A549 (cell line): ENCODE results near the gene FDXACB1. TPM values are rescaled to one million over a fixed set of nuclear protein-coding genes. Genes with fewer than 3 reads are reported as not detected.

Experiments used
- ATAC-seq, 2 experiments: fragments of 200-7000 bp in 1 of 2; fragments of >200 bp in 1 of 2; cut with Nextera tagmentation in 1 of 2; cut with Tn5 transposase in 1 of 2; 3 replicates each; pipeline versions ENCODE4 v1.8.0 to v1.9.1; 2018 to 2020; ENCODE audit warnings: mild to moderate bottlenecking in 1 of 2, moderate library complexity in 1 of 2
- CTCF ChIA-PET: fragments of 300-600 bp; sonication (Branson Sonifier 250); formaldehyde crosslinking; extraction: SDS; loops from one replicate; lab custom pipeline; 2021; ENCODE audit warnings: antibody characterized with exemption, inconsistent platforms; lab: Yijun Ruan, JAX
- POLR2A ChIA-PET: fragments of 350-600 bp; formaldehyde crosslinking; extraction: SDS; loops from one replicate; lab custom pipeline; 2021; ENCODE audit warnings: antibody characterized with exemption, inconsistent platforms; lab: Yijun Ruan, JAX
- DNase-seq, 2 experiments: peaks; one replicate each; pipeline versions ENCODE4 v3.0.0 to v3.0.0-alpha.2; 2011 to 2016; ENCODE audit warnings: low read depth in 1 of 2, low spot score in 1 of 2
- FAIRE-seq: peaks from 2 replicates; lab custom pipeline; 2011; peaks lifted over from hg19 to GRCh38; lab: Jason Lieb, UNC
- H3K27ac ChIP-seq, 2 experiments: fragments of >200 bp; sonication (Bioruptor Twin); formaldehyde crosslinking; 3 replicates each; pipeline ENCODE4 v1.5.1; 2016 to 2017
- H3K4me1 ChIP-seq: fragments of >200 bp; sonication (Bioruptor Twin); formaldehyde crosslinking; 3 replicates; pipeline ENCODE4 v1.6.1; 2016
- H3K4me2 ChIP-seq: fragments of >200 bp; sonication (Bioruptor Twin); formaldehyde crosslinking; 3 replicates; pipeline ENCODE4 v1.6.1; 2016
- H3K4me3 ChIP-seq: fragments of >200 bp; sonication (Bioruptor Twin); formaldehyde crosslinking; 3 replicates; pipeline ENCODE4 v1.5.1; 2016
- H3K9me3 ChIP-seq: fragments of >200 bp; sonication (Bioruptor Twin); formaldehyde crosslinking; 3 replicates; pipeline ENCODE4 v1.6.1; 2016
- ATOH8 ChIP-seq: fragments of 250-450 bp; sonication (Bioruptor Pico); IDR thresholded peaks from 2 replicates; pipeline ENCODE4 v1.5.0; 2020; ENCODE audit warnings: low read depth, mild to moderate bottlenecking, moderate library complexity
- BHLHE40 ChIP-seq: IDR thresholded peaks from 2 replicates; pipeline ENCODE4 v1.6.1; 2012; ENCODE audit warnings: low read depth, low read length, inconsistent platforms
- CBX2 ChIP-seq: fragments of 200-600 bp; sonication (generic); IDR thresholded peaks from 2 replicates; pipeline ENCODE4 v1.6.1; 2016; ENCODE audit warnings: low read depth, mild to moderate bottlenecking, borderline replicate concordance
- CEBPB ChIP-seq, 2 experiments: fragments of >200 bp in 1 of 2; sonication (Bioruptor Twin) in 1 of 2; formaldehyde crosslinking in 1 of 2; IDR thresholded peaks; 2 replicates each; pipeline ENCODE4 v1.6.1; 2012 to 2016
- FOXS1 ChIP-seq: fragments of 250-450 bp; sonication (Bioruptor Pico); IDR thresholded peaks from 2 replicates; pipeline ENCODE4 v1.5.0; 2020; ENCODE audit warnings: mild to moderate bottlenecking, moderate library complexity
- GATA3 ChIP-seq: IDR thresholded peaks from 2 replicates; pipeline ENCODE4 v1.6.1; 2012; ENCODE audit warnings: borderline replicate concordance
- HDAC2 ChIP-seq: fragments of 200-600 bp; sonication (generic); IDR thresholded peaks from 2 replicates; pipeline ENCODE4 v1.6.1; 2016
- HES2 ChIP-seq: fragments of >200 bp; sonication (Bioruptor Twin); formaldehyde crosslinking; IDR thresholded peaks from 2 replicates; pipeline ENCODE4 v1.6.1; 2016
- HOXA7 ChIP-seq: fragments of 250-450 bp; sonication (Bioruptor Pico); IDR thresholded peaks from 2 replicates; pipeline ENCODE4 v1.5.0; 2020; ENCODE audit warnings: mild to moderate bottlenecking, moderate library complexity
- KDM5A ChIP-seq: fragments of 200-600 bp; sonication (generic); IDR thresholded peaks from 2 replicates; pipeline ENCODE4 v1.6.1; 2016; ENCODE audit warnings: antibody characterized with exemption, mild to moderate bottlenecking
- MAFK ChIP-seq: fragments of 450-650 bp; IDR thresholded peaks from 2 replicates; pipeline ENCODE4 v1.6.1; 2014; ENCODE audit not compliant: partially characterized antibody
- PBX3 ChIP-seq: IDR thresholded peaks from 2 replicates; pipeline ENCODE4 v1.6.1; 2012
- PHF8 ChIP-seq: fragments of 200-600 bp; sonication (generic); IDR thresholded peaks from 2 replicates; pipeline ENCODE4 v1.6.1; 2016; ENCODE audit warnings: low read depth, mild to moderate bottlenecking, antibody characterized with exemption, moderate library complexity, borderline replicate concordance
- POLR2A ChIP-seq: IDR thresholded peaks from 2 replicates; pipeline ENCODE4 v1.6.1; 2012; ENCODE audit warnings: mild to moderate bottlenecking, low read length
- RARB ChIP-seq: fragments of 250-450 bp; sonication (Bioruptor Pico); IDR thresholded peaks from 2 replicates; pipeline ENCODE4 v1.8.0; 2021; ENCODE audit warnings: mild to moderate bottlenecking, moderate library complexity
- RCOR1 ChIP-seq: fragments of 150-350 bp; IDR thresholded peaks from 2 replicates; pipeline ENCODE4 v1.6.1; 2014; ENCODE audit warnings: antibody characterized with exemption, low read length, low read depth
- RFX5 ChIP-seq: fragments of 450-650 bp; IDR thresholded peaks from 2 replicates; pipeline ENCODE4 v1.7.1; 2014; ENCODE audit warnings: antibody characterized with exemption, mild to moderate bottlenecking, moderate library complexity
- SMC3 ChIP-seq: fragments of >200 bp; sonication (Bioruptor Twin); formaldehyde crosslinking; IDR thresholded peaks from 3 replicates; pipeline ENCODE4 v1.6.1; 2018; ENCODE audit warnings: inconsistent platforms
- USF2 ChIP-seq: fragments of 450-650 bp; IDR thresholded peaks from 2 replicates; pipeline ENCODE4 v1.6.1; 2014; ENCODE audit warnings: antibody characterized with exemption
- ZC3H11A ChIP-seq: fragments of 450-650 bp; IDR thresholded peaks from 2 replicates; pipeline ENCODE4 v1.6.1; 2014; ENCODE audit warnings: antibody characterized with exemption, mild to moderate bottlenecking
- ZFP36 ChIP-seq: fragments of 450-650 bp; IDR thresholded peaks from 2 replicates; pipeline ENCODE4 v1.6.1; 2014; ENCODE audit warnings: borderline replicate concordance; ENCODE audit not compliant: partially characterized antibody
- WGBS: methylation state at CpG from one replicate; pipeline ENCODE4 v1.1.6; 2017; ENCODE audit errors: missing lambda C conversion rate; 5-methylcytosine and 5-hydroxymethylcytosine counted together
- polyA plus RNA-seq, 4 experiments: library from polyadenylated mRNA; depleted of rRNA in 3 of 4; stranded (reverse); fragments of >200 nt; fragmentation: RNase III in 1 of 4; extraction: RNeasy Plus Mini Kit Qiagen cat#74134 plus additional on column Dnase treatment in 1 of 4; gene quantifications; 2 replicates in 3 of 4; 3 replicates in 1 of 4; pipeline ENCODE4 v1.2.3, GENCODE V29; 2011 to 2017

The FDXACB1 gene
- polyA plus RNA-seq, 2 of the 4 experiments (the other 2 are of a cell fraction): 1.9 to 2.4 TPM

GRCh38 chr11:111923351-111923788, 44.4 kb upstream of the FDXACB1 start:
- no peak overlapping the region for H3K4me3 ChIP-seq
- WGBS: 12% methylated on average over 5 of the region's 5 CpGs
- no peak for DNase-seq
- no peak for FAIRE-seq
- POLR2A ChIA-PET: no interaction called here
- CTCF ChIA-PET: no interaction called here
- no peak for ATAC-seq
- H3K4me1 ChIP-seq: peaks cover 44% of the 10 kb centered on the region
- peak overlapping the region; percentile 73 to 92 for H3K27ac ChIP-seq
- H3K4me2 ChIP-seq: peak overlapping the region; percentile 66
- TF ChIP-seq ZC3H11A (no peak), FOXS1 (CRISPR knock-in tag) (no peak), SMC3 (no peak), MAFK (no peak)
- no peaks in the 10 kb centered on the region for H3K9me3 ChIP-seq

GRCh38 chr11:111922803-111923202, 43.8 kb upstream of the FDXACB1 start:
- Histone ChIP-seq H3K4me3 (no peak overlapping the region), H3K9me3 (no peaks in the 10 kb centered on the region), H3K4me2 (peak overlapping the region; percentile 66)
- no peak for FAIRE-seq
- CTCF ChIA-PET: no interaction called here
- 3% methylated on average over 2 of the region's 2 CpGs for WGBS
- TF ChIP-seq USF2 (no peak), CBX2 (no peak), RARB (CRISPR knock-in tag) (no peak), CEBPB (IDR thresholded peaks at IDR 0.05) (peak; percentile 88 to 93)
- TF ChIP-seq, all 56 proteins: peak for 1
- POLR2A ChIA-PET: no interaction called here
- H3K4me1 ChIP-seq: peaks cover 44% of the 10 kb centered on the region
- no peak for ATAC-seq
- DNase-seq: no peak
- peak overlapping the region; percentile 73 to 92 for H3K27ac ChIP-seq

- Histone ChIP-seq H3K4me3 (no peak overlapping the region), H3K4me1 (peaks cover 44% of the 10 kb centered on the region), H3K27ac (peak overlapping the region; percentile 22 to 34; a peak in 1 of 6 replicates), H3K4me2 (no peak overlapping the region), H3K9me3 (no peaks in the 10 kb centered on the region)
- FAIRE-seq (no peak), DNase-seq (no peak), ATAC-seq (no peak)
- POLR2A ChIA-PET: interaction anchor here (0.6 kb wide), 1 partner anchor 15 kb away, joined by 3 read pairs; no protein-coding TSS in a partner anchor
- 93% methylated on average over 7 of the region's 7 CpGs for WGBS
- CTCF ChIA-PET: interaction anchor here (0.8 kb wide), 1 partner anchor 65 kb away, joined by 3 read pairs; no protein-coding TSS in a partner anchor
- TF ChIP-seq HDAC2: no peak
- no peak for TF ChIP-seq RCOR1
- TF ChIP-seq POLR2A: no peak
- no peak for TF ChIP-seq HES2
- no peak for TF ChIP-seq ATOH8 (CRISPR knock-in tag)
- no peak for TF ChIP-seq GATA3
- no peak for TF ChIP-seq HOXA7 (CRISPR knock-in tag)
- TF ChIP-seq CBX2: no peak
- no peak for TF ChIP-seq BHLHE40
- no peak for TF ChIP-seq PHF8
- TF ChIP-seq RFX5: no peak
- no peak for TF ChIP-seq ZFP36
- no peak for TF ChIP-seq PBX3
- no peak for TF ChIP-seq KDM5A
Observed at GRCh38 chr11:111921541-111922230, 42.7 kb upstream of the FDXACB1 start.
